HepG2 (cell line): ENCODE data around the gene IFIT1B. TPM values are rescaled to one million over a fixed set of nuclear protein-coding genes. Genes with fewer than 3 reads are reported as not detected.
A peak's percentile ranks its signal among the peaks of the same experiment; 100 is the strongest.

Source experiments
- ARHGAP35 ChIP-seq: sonication (generic); formaldehyde crosslinking; IDR thresholded peaks from 2 replicates; pipeline ENCODE4 v1.9.0; 2022; ENCODE audit warnings: mild to moderate bottlenecking, inconsistent platforms, moderate library complexity, missing genetic modification reagents, borderline replicate concordance
- CSRNP2 ChIP-seq: sonication (generic); formaldehyde crosslinking; conservative IDR thresholded peaks from 2 replicates; pipeline ENCODE4 v1.8.0; 2022; ENCODE audit warnings: low read depth, missing genetic modification reagents
- DNMT3B ChIP-seq: conservative IDR thresholded peaks from 2 replicates; pipeline ENCODE4 v1.6.1; 2016; ENCODE audit warnings: missing biosample characterization, control low read depth
- HNRNPL ChIP-seq: fragments of 200-400 bp; formaldehyde crosslinking; IDR thresholded peaks from 2 replicates; pipeline ENCODE4 v1.6.1; 2017; ENCODE audit warnings: mild to moderate bottlenecking, low read depth, low read length
- KLF11 ChIP-seq: IDR thresholded peaks from 2 replicates; pipeline ENCODE4 v1.6.1; 2016; ENCODE audit warnings: missing compliant biosample characterization
- PAX8 ChIP-seq: sonication (generic); formaldehyde crosslinking; IDR thresholded peaks from 2 replicates; pipeline ENCODE4 v1.8.0; 2022; ENCODE audit warnings: mild to moderate bottlenecking, missing genetic modification reagents, borderline replicate concordance
- SALL2 ChIP-seq: sonication (generic); formaldehyde crosslinking; IDR thresholded peaks from 2 replicates; pipeline ENCODE4 v1.8.1; 2023; ENCODE audit warnings: mild to moderate bottlenecking, missing genetic modification reagents, inconsistent platforms
- TARDBP ChIP-seq: sonication (generic); formaldehyde crosslinking; IDR thresholded peaks from 2 replicates; pipeline ENCODE4 v1.8.0; 2022; ENCODE audit warnings: mild to moderate bottlenecking, missing genetic modification reagents
- TRIM22 ChIP-seq: fragments of 450-650 bp; IDR thresholded peaks from 2 replicates; pipeline ENCODE4 v1.6.1; 2017
- ZBTB20 ChIP-seq: sonication (generic); formaldehyde crosslinking; IDR thresholded peaks from 2 replicates; pipeline ENCODE4 v1.8.1; 2023; ENCODE audit warnings: missing genetic modification reagents, low read depth, mild to moderate bottlenecking, borderline replicate concordance
- ZFAT ChIP-seq: sonication (generic); formaldehyde crosslinking; conservative IDR thresholded peaks from 2 replicates; pipeline ENCODE4 v1.8.1; 2023; ENCODE audit warnings: missing genetic modification reagents, inconsistent platforms
- ZNF264 ChIP-seq: sonication (generic); formaldehyde crosslinking; IDR thresholded peaks from 2 replicates; pipeline ENCODE4 v1.4.0; 2020; ENCODE audit warnings: missing genetic modification reagents
- ZNF34 ChIP-seq: sonication (generic); formaldehyde crosslinking; IDR thresholded peaks from 2 replicates; pipeline ENCODE4 v1.4.0; 2020; ENCODE audit warnings: mild to moderate bottlenecking, missing genetic modification reagents, borderline replicate concordance
- ZNF564 ChIP-seq: sonication (generic); formaldehyde crosslinking; IDR thresholded peaks from 2 replicates; pipeline ENCODE4 v1.8.1; 2023; ENCODE audit warnings: mild to moderate bottlenecking, missing genetic modification reagents
- ZNF577 ChIP-seq: sonication (generic); formaldehyde crosslinking; IDR thresholded peaks from 2 replicates; pipeline ENCODE4 v1.4.0; 2020; ENCODE audit warnings: mild to moderate bottlenecking, low read depth, missing genetic modification reagents, borderline replicate concordance
- ZNF781 ChIP-seq: sonication (generic); formaldehyde crosslinking; IDR thresholded peaks from 2 replicates; pipeline ENCODE4 v1.5.1; 2020; ENCODE audit warnings: borderline replicate concordance, mild to moderate bottlenecking, missing genetic modification reagents; ENCODE audit errors: not compliant biosample characterization
- ZNF784 ChIP-seq: sonication (generic); formaldehyde crosslinking; IDR thresholded peaks from 2 replicates; pipeline ENCODE4 v1.5.1; 2020; ENCODE audit warnings: missing genetic modification reagents, mild to moderate bottlenecking, borderline replicate concordance
- polyA plus RNA-seq, 8 experiments: library from polyadenylated mRNA; depleted of rRNA in 3 of 8; stranded (reverse) in 7 of 8; unstranded in 1 of 8; fragments of >200 nt; fragmentation: Illumina TruSeq in 4 of 8; extraction: Trizol in 4 of 8; gene quantifications; 2 replicates each; pipeline versions ENCODE4 v1.2.1 to v1.2.3, GENCODE V29; 2011 to 2016; ENCODE audit warnings: low read depth in 4 of 8, missing spikeins in 1 of 8, mixed read lengths in 1 of 8; ENCODE audit not compliant: insufficient read depth in 1 of 8
- total RNA-seq, 5 experiments: library from RNA; depleted of rRNA; stranded (reverse); fragments of >200 nt; fragmentation: Illumina TruSeq; extraction: Trizol; gene quantifications; 2 replicates each; pipeline ENCODE4 v1.2.3, GENCODE V29; 2016; ENCODE audit warnings: low read depth in 1 of 5
- TF ChIP-seq, protein P1 (sequence below): sonication (generic); formaldehyde crosslinking; conservative IDR thresholded peaks from 2 replicates; pipeline ENCODE4 v1.8.0; 2022; ENCODE audit warnings: mild to moderate bottlenecking, moderate library complexity, missing genetic modification reagents
- TF ChIP-seq, protein P2 (sequence below): sonication (generic); formaldehyde crosslinking; IDR thresholded peaks from 2 replicates; pipeline ENCODE4 v1.4.0; 2020; ENCODE audit warnings: missing genetic modification reagents, borderline replicate concordance
- TF ChIP-seq, protein P3 (sequence below): sonication (generic); formaldehyde crosslinking; IDR thresholded peaks from 2 replicates; pipeline ENCODE4 v1.8.0; 2022; ENCODE audit warnings: missing genetic modification reagents, low read depth, mild to moderate bottlenecking, borderline replicate concordance

IFIT1B gene
- total and polyA plus RNA-seq, 2 of the 13 experiments (the other 11 are each of a cell fraction or from before 2014, with no cell fraction given): not detected

- TF ChIP-seq ZNF577 (CRISPR knock-in tag) (no peak), ZBTB20 (CRISPR knock-in tag) (no peak), KLF11 (CRISPR knock-in tag) (no peak), TARDBP (peak; percentile 95; the same call in 1 of the 2 replicates), SALL2 (CRISPR knock-in tag) (no peak), CSRNP2 (CRISPR knock-in tag) (no peak), ARHGAP35 (CRISPR knock-in tag) (no peak), ZNF264 (CRISPR knock-in tag) (no peak), PAX8 (no peak), ZNF784 (CRISPR knock-in tag) (no peak), ZFAT (CRISPR knock-in tag) (no peak), TRIM22 (no peak), ZNF781 (CRISPR knock-in tag) (no peak), ZNF564 (CRISPR knock-in tag) (no peak), DNMT3B (CRISPR knock-in tag) (peak; percentile 65; the same call in 1 of the 2 replicates), HNRNPL (no peak), ZNF34 (CRISPR knock-in tag) (no peak)
- TF ChIP-seq, protein P1, sequence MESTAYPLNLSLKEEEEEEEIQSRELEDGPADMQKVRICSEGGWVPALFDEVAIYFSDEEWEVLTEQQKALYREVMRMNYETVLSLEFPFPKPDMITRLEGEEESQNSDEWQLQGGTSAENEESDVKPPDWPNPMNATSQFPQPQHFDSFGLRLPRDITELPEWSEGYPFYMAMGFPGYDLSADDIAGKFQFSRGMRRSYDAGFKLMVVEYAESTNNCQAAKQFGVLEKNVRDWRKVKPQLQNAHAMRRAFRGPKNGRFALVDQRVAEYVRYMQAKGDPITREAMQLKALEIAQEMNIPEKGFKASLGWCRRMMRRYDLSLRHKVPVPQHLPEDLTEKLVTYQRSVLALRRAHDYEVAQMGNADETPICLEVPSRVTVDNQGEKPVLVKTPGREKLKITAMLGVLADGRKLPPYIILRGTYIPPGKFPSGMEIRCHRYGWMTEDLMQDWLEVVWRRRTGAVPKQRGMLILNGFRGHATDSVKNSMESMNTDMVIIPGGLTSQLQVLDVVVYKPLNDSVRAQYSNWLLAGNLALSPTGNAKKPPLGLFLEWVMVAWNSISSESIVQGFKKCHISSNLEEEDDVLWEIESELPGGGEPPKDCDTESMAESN: no peak
- TF ChIP-seq, protein P2, sequence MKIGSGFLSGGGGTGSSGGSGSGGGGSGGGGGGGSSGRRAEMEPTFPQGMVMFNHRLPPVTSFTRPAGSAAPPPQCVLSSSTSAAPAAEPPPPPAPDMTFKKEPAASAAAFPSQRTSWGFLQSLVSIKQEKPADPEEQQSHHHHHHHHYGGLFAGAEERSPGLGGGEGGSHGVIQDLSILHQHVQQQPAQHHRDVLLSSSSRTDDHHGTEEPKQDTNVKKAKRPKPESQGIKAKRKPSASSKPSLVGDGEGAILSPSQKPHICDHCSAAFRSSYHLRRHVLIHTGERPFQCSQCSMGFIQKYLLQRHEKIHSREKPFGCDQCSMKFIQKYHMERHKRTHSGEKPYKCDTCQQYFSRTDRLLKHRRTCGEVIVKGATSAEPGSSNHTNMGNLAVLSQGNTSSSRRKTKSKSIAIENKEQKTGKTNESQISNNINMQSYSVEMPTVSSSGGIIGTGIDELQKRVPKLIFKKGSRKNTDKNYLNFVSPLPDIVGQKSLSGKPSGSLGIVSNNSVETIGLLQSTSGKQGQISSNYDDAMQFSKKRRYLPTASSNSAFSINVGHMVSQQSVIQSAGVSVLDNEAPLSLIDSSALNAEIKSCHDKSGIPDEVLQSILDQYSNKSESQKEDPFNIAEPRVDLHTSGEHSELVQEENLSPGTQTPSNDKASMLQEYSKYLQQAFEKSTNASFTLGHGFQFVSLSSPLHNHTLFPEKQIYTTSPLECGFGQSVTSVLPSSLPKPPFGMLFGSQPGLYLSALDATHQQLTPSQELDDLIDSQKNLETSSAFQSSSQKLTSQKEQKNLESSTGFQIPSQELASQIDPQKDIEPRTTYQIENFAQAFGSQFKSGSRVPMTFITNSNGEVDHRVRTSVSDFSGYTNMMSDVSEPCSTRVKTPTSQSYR (CRISPR knock-in tag): peak; percentile 52; the same call in 1 of the 2 replicates
- TF ChIP-seq, protein P3, sequence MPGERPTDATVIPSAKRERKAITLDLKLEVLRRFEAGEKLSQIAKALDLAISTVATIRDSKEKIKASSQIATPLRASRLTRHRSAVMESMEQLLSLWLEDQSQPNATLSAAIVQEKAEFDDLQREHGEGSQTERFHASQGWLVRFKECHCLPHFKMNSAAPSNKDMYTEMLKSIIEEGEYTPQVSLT: no peak
Observed at GRCh38 chr10:89373916-89374711, 3.7 kb upstream of the IFIT1B start (continued).
